IPS-18c (cell line): ENCODE measurements around the gene HOGA1.

Source experiments
- H3K4me3 ChIP-seq: 2 replicates; pipeline ENCODE4 v1.7.0; 2013; ENCODE audit warnings: low read depth, mild to moderate bottlenecking, low read length, moderate library complexity; ENCODE audit not compliant: insufficient read depth
- H3K9me3 ChIP-seq: one replicate; pipeline ENCODE4 v1.6.1; 2013; ENCODE audit warnings: mild to moderate bottlenecking, low read length, moderate library complexity; ENCODE audit not compliant: control insufficient read depth, insufficient read depth

HOGA1 gene

GRCh38 chr10:97584060-97584797 is at the start of gene HOGA1:
TSS of gene HOGA1 (plus strand) at chr10:97584389. CDS start at chr10:97584704, 315 bp downstream.
- no peaks in the 10 kb centered on the region for H3K9me3 ChIP-seq
- no peak within 1 kb of the TSS for H3K4me3 ChIP-seq

- peaks cover 3% of the 10 kb centered on the region for H3K9me3 ChIP-seq
- H3K4me3 ChIP-seq, result no peak overlapping the region
These were observed 49.3 kb upstream of the HOGA1 start for GRCh38 chr10:97534746-97535367.

- H3K9me3 ChIP-seq, result no peaks in the 10 kb centered on the region
- no peak overlapping the region for H3K4me3 ChIP-seq
These were observed 46.9 kb upstream of the HOGA1 start for GRCh38 chr10:97537186-97537869.

GRCh38 chr10:97538411-97538810 is 45.8 kb upstream of the HOGA1 start:
- H3K4me3 ChIP-seq, result no peak overlapping the region
- no peaks in the 10 kb centered on the region for H3K9me3 ChIP-seq

- no peaks in the 10 kb centered on the region for H3K9me3 ChIP-seq
- no peak overlapping the region for H3K4me3 ChIP-seq
These were observed 45.4 kb upstream of the HOGA1 start for GRCh38 chr10:97538839-97539238.

GRCh38 chr10:97539523-97540200 is 44.5 kb upstream of the HOGA1 start:
- no peak overlapping the region for H3K4me3 ChIP-seq

GRCh38 chr10:97540669-97541500 is 43.3 kb upstream of the HOGA1 start:
- Histone ChIP-seq H3K9me3 (no peaks in the 10 kb centered on the region), H3K4me3 (no peak overlapping the region)

More at GRCh38 chr10:97539523-97540200, 44.5 kb upstream of the HOGA1 start:
- H3K9me3 ChIP-seq, result no peaks in the 10 kb centered on the region

- no peaks in the 10 kb centered on the region for H3K9me3 ChIP-seq
- H3K4me3 ChIP-seq, result no peak overlapping the region
These were observed 41.8 kb upstream of the HOGA1 start for GRCh38 chr10:97542169-97543024.

GRCh38 chr10:97543025-97543546 is 41.1 kb upstream of the HOGA1 start:
- Histone ChIP-seq H3K4me3 (no peak overlapping the region), H3K9me3 (no peaks in the 10 kb centered on the region)

- Histone ChIP-seq H3K4me3 (no peak overlapping the region), H3K9me3 (no peaks in the 10 kb centered on the region)
These were observed 37.5 kb upstream of the HOGA1 start for GRCh38 chr10:97546456-97547270.

- H3K9me3 ChIP-seq, result no peaks in the 10 kb centered on the region
- H3K4me3 ChIP-seq, result no peak overlapping the region
These were observed 37.0 kb upstream of the HOGA1 start for GRCh38 chr10:97547271-97547600.

- Histone ChIP-seq H3K9me3 (no peaks in the 10 kb centered on the region), H3K4me3 (no peak overlapping the region)
These were observed 36.2 kb upstream of the HOGA1 start for GRCh38 chr10:97547962-97548361.

- no peak overlapping the region for H3K4me3 ChIP-seq
- no peaks in the 10 kb centered on the region for H3K9me3 ChIP-seq
These were observed 35.2 kb upstream of the HOGA1 start for GRCh38 chr10:97548828-97549455.

GRCh38 chr10:97549587-97550322 is 34.4 kb upstream of the HOGA1 start:
- no peak overlapping the region for H3K4me3 ChIP-seq

More at GRCh38 chr10:97549587-97550322, 34.4 kb upstream of the HOGA1 start:
- no peaks in the 10 kb centered on the region for H3K9me3 ChIP-seq
